CD4-positive, alpha-beta T cell (primary cell): Measurements from ENCODE around the gene PIN4. TPM values are rescaled to one million over a fixed set of nuclear protein-coding genes. Genes with fewer than 3 reads are reported as not detected.
"Not testable (repeated sequence)": the region's sequence is repeated elsewhere in the genome, so short reads cannot be mapped to it uniquely, and the experiment has no call there.

Experiments used
- ATAC-seq: fragments of 200-7000 bp; cut with Tn5 transposase; one replicate; pipeline ENCODE4 v1.10.0; 2022; ENCODE audit warnings: mild to moderate bottlenecking; ENCODE audit not compliant: poor library complexity
- CTCF ChIA-PET: fragments of 350-600 bp; sonication (Branson Sonifier 250); formaldehyde crosslinking; loops from one replicate; lab custom pipeline; 2021; ENCODE audit warnings: antibody characterized with exemption, inconsistent platforms; lab: Charles Lee
- POLR2A ChIA-PET: fragments of 350-600 bp; sonication (Branson Sonifier 250); formaldehyde crosslinking; loops from one replicate; lab custom pipeline; 2021; ENCODE audit warnings: antibody characterized with exemption, inconsistent platforms; lab: Charles Lee
- DNase-seq, 14 experiments: peaks; one replicate each; pipeline ENCODE4 v3.0.0-alpha.2; 2013 to 2020; ENCODE audit warnings: mixed read lengths in 2 of 14
- H3K27ac ChIP-seq, 2 donors: one replicate each; pipeline versions ENCODE4 v1.5.1 to v1.7.0; 2013; ENCODE audit warnings: low read length in 2 of 2, low read depth in 1 of 2, mild to moderate bottlenecking in 1 of 2
- H3K27me3 ChIP-seq, 2 experiments: 1 replicate in 1 of 2; 2 replicates in 1 of 2; pipeline versions ENCODE4 v1.6.1 to v1.7.0; 2013; ENCODE audit warnings: low read length in 2 of 2, control low read depth in 1 of 2, mild to moderate bottlenecking in 1 of 2, moderate library complexity in 1 of 2; ENCODE audit not compliant: insufficient read depth in 2 of 2, control insufficient read depth in 1 of 2
- H3K36me3 ChIP-seq: one replicate; pipeline ENCODE4 v1.6.1; 2013; ENCODE audit warnings: low read length, control low read depth; ENCODE audit not compliant: insufficient read depth
- H3K4me1 ChIP-seq: one replicate; pipeline ENCODE4 v1.6.1; 2013; ENCODE audit warnings: low read length, control low read depth; ENCODE audit not compliant: insufficient read depth
- H3K4me3 ChIP-seq: one replicate; pipeline ENCODE4 v1.5.1; 2013; ENCODE audit warnings: mild to moderate bottlenecking, low read length, moderate library complexity
- H3K9me3 ChIP-seq, 2 experiments: 1 replicate in 1 of 2; 2 replicates in 1 of 2; pipeline versions ENCODE4 v1.6.1 to v1.7.0; 2013; ENCODE audit warnings: low read length in 2 of 2, mild to moderate bottlenecking in 2 of 2, control low read depth in 1 of 2, moderate library complexity in 1 of 2; ENCODE audit not compliant: control insufficient read depth in 1 of 2, insufficient read depth in 1 of 2
- H3K27ac Mint-ChIP-seq: one replicate; pipeline ENCODE4 v1.8.0; 2020; ENCODE audit warnings: mixed read lengths
- H3K27me3 Mint-ChIP-seq: one replicate; pipeline ENCODE4 v1.8.0; 2021; ENCODE audit warnings: mixed read lengths
- H3K36me3 Mint-ChIP-seq: one replicate; pipeline ENCODE4 v1.8.0; 2021; ENCODE audit warnings: low read depth, mixed read lengths
- H3K4me1 Mint-ChIP-seq: one replicate; pipeline ENCODE4 v1.8.0; 2021; ENCODE audit warnings: low read depth, mixed read lengths
- H3K4me3 Mint-ChIP-seq: one replicate; pipeline ENCODE4 v1.8.0; 2020; ENCODE audit warnings: mild to moderate bottlenecking, mixed read lengths
- H3K9me3 Mint-ChIP-seq: one replicate; pipeline ENCODE4 v1.8.0; 2020; ENCODE audit warnings: mixed read lengths
- intact Hi-C, 2 experiments: fragments of 100-400 bp; cut with DNase I in 1 of 2; cut with micrococcal nuclease in 1 of 2; formaldehyde crosslinking; loops; one replicate each; pipeline versions ENCODE4 v1.15.1 to v1.9.0; 2023 to 2025; cut with DNase I, micrococcal nuclease
- total RNA-seq, 174 experiments: library from RNA in 2 of 174; stranded (reverse) in 2 of 174; gene quantifications; one replicate each; pipeline ENCODE4 v1.2.3 and lab custom pipeline; 2021 to 2026
- TF ChIP-seq, protein P1 (sequence below): fragments of 200-600 bp; IDR thresholded peaks from one replicate; pipeline ENCODE4 v1.8.0; 2022; ENCODE audit warnings: antibody characterized with exemption, mild to moderate bottlenecking

PIN4 gene
- total RNA-seq, 2 experiments from 2014 or later: 0.92 to 1.2 TPM

DNA sequence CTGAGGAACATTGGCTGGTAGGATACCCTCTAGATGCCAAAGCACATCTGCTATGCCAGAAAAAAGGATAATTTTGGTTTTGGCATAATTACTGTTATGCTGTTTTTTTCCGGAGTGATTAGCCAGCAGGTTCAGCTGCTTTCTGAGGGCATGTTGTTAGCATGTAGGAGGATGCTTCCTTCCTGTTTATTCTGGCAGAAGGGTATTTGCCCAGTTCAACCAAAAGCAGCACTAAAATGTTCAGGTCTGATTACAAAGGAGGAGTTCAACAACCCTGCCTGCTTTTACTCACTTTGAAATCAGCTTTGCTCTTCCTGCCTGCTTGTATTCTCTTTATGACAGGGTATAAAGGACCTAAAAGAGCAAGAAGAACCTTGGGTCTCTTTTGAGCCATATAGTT lies 35.4 kb downstream of the PIN4 start:
- CTCF ChIA-PET: no interaction called here
- H3K36me3 Mint-ChIP-seq: peaks cover 4% of the 10 kb centered on the region
- Histone ChIP-seq H3K36me3 (no peaks in the 10 kb centered on the region), H3K4me3 (no peak overlapping the region), H3K27ac (no peak overlapping the region), H3K27me3 (no peaks in the 10 kb centered on the region), H3K9me3 (no peaks in the 10 kb centered on the region), H3K4me1 (no peaks in the 10 kb centered on the region)
- DNase-seq: no peak
- no peaks in the 10 kb centered on the region for H3K4me1 Mint-ChIP-seq
- H3K4me3 Mint-ChIP-seq: no peak overlapping the region
- intact Hi-C loops: no loop called here
- no peak for ATAC-seq
- H3K27ac Mint-ChIP-seq: no peak overlapping the region
- POLR2A ChIA-PET: no interaction called here
- H3K27me3 Mint-ChIP-seq: no peaks in the 10 kb centered on the region
- H3K9me3 Mint-ChIP-seq: no peaks in the 10 kb centered on the region
- TF ChIP-seq, protein P1, sequence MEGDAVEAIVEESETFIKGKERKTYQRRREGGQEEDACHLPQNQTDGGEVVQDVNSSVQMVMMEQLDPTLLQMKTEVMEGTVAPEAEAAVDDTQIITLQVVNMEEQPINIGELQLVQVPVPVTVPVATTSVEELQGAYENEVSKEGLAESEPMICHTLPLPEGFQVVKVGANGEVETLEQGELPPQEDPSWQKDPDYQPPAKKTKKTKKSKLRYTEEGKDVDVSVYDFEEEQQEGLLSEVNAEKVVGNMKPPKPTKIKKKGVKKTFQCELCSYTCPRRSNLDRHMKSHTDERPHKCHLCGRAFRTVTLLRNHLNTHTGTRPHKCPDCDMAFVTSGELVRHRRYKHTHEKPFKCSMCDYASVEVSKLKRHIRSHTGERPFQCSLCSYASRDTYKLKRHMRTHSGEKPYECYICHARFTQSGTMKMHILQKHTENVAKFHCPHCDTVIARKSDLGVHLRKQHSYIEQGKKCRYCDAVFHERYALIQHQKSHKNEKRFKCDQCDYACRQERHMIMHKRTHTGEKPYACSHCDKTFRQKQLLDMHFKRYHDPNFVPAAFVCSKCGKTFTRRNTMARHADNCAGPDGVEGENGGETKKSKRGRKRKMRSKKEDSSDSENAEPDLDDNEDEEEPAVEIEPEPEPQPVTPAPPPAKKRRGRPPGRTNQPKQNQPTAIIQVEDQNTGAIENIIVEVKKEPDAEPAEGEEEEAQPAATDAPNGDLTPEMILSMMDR: no peak

DNA sequence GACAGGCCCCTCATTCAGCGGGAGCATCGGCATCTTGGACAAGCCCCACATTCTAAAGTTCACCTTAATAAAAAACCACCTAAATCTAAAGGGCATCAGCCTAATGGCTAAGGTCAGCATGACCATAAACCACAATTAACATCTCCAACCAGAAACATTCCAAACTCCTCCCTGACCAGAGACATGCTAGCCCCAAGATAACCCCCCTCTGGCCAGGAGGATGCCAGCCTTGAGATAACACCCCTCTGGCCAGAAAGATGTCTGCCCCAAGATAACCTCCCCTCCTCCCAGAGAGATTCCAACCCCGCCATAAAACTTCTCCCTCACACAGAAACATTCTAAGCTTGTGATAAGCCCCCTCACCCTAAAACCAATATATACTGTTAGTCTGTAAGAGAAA lies 38.8 kb downstream of the PIN4 start:
- H3K27ac Mint-ChIP-seq, POLR2A ChIA-PET, H3K9me3 Mint-ChIP-seq, H3K4me1 Mint-ChIP-seq, H3K36me3 Mint-ChIP-seq, H3K27me3 Mint-ChIP-seq, H3K9me3 ChIP-seq, CTCF ChIA-PET, DNase-seq, H3K4me1 ChIP-seq, intact Hi-C loops, H3K4me3 ChIP-seq, H3K27ac ChIP-seq, H3K36me3 ChIP-seq, ATAC-seq, H3K4me3 Mint-ChIP-seq, H3K27me3 ChIP-seq: not testable (repeated sequence)

DNA sequence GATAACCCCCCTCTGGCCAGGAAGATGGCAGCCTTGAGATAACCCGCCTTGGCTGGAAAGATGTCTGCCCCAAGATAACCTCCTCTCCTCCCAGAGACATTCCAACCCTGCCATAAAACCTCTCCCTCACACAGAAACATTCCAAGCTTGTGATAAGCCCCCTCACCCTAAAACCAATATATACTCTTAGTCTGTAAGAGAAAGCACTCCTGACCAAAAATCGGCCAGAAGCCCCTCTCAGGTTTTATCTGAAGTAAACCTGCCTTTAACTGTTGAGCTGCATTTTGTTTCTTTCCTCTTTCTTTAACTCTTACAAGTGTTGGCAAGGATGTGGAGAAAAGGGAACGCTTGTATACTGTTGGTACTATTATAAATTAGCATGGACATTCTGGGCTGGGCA lies 48.7 kb downstream of the PIN4 start:
- Mint-ChIP-seq H3K4me3 (no peak overlapping the region), H3K27ac (no peak overlapping the region), H3K36me3 (no peaks in the 10 kb centered on the region), H3K4me1 (no peaks in the 10 kb centered on the region), H3K27me3 (no peaks in the 10 kb centered on the region), H3K9me3 (no peaks in the 10 kb centered on the region)
- POLR2A ChIA-PET: no interaction called here
- no peak overlapping the region for H3K27ac ChIP-seq
- intact Hi-C loops: no loop called here
- TF ChIP-seq, protein P1: no peak
- H3K36me3 ChIP-seq: no peaks in the 10 kb centered on the region
- ATAC-seq (no peak), DNase-seq (no peak)
- no peak overlapping the region for H3K4me3 ChIP-seq
- CTCF ChIA-PET: no interaction called here
- H3K9me3 ChIP-seq: no peaks in the 10 kb centered on the region
- no peaks in the 10 kb centered on the region for H3K27me3 ChIP-seq
- H3K4me1 ChIP-seq: no peaks in the 10 kb centered on the region

GRCh38 chrX:72236841-72237240 lies 55.3 kb downstream of the PIN4 start:
- no peak for DNase-seq
- no peak overlapping the region for H3K4me3 ChIP-seq
- no peaks in the 10 kb centered on the region for H3K36me3 ChIP-seq
- TF ChIP-seq, protein P1: no peak
- no peaks in the 10 kb centered on the region for H3K36me3 Mint-ChIP-seq
- H3K4me1 ChIP-seq: peaks cover 8% of the 10 kb centered on the region
- intact Hi-C loops: loop anchor here in 1 of 2 experiments (2.0 kb wide), 1 partner anchor 50 kb away; no protein-coding TSS in a partner anchor
- H3K27me3 ChIP-seq: no peaks in the 10 kb centered on the region
- no peaks in the 10 kb centered on the region for H3K27me3 Mint-ChIP-seq
- POLR2A ChIA-PET: no interaction called here
- H3K9me3 ChIP-seq: no peaks in the 10 kb centered on the region
- no peaks in the 10 kb centered on the region for H3K9me3 Mint-ChIP-seq
- no peak for ATAC-seq
- no peak overlapping the region for H3K4me3 Mint-ChIP-seq
- no peaks in the 10 kb centered on the region for H3K4me1 Mint-ChIP-seq
- no peak overlapping the region for H3K27ac ChIP-seq
- CTCF ChIA-PET: no interaction called here
- no peak overlapping the region for H3K27ac Mint-ChIP-seq
